Right forelimb (tissue), 1 donor: ENCODE data around the gene ZBTB17.
A peak's percentile ranks its signal among the peaks of the same experiment; 100 is the strongest.

Source experiments
- DNase-seq: peaks from one replicate; pipeline ENCODE4 v3.0.0-alpha.2; 2018

Gene ZBTB17

GRCh38 chr1:15946571-15947381 is 29.1 kb downstream of the ZBTB17 start:
- no peak for DNase-seq

GRCh38 chr1:15945832-15946448 is 30.0 kb downstream of the ZBTB17 start:
- peak; percentile 26 for DNase-seq

GRCh38 chr1:15945011-15945831 is 30.7 kb downstream of the ZBTB17 start:
- DNase-seq, result no peak

GRCh38 chr1:15944308-15945010 is 31.4 kb downstream of the ZBTB17 start:
- DNase-seq, result no peak

- DNase-seq, result no peak
Measured at GRCh38 chr1:15943992-15944307, 32.0 kb downstream of the ZBTB17 start.

GRCh38 chr1:15943328-15943991 is 32.4 kb downstream of the ZBTB17 start:
- DNase-seq, result no peak

DNA sequence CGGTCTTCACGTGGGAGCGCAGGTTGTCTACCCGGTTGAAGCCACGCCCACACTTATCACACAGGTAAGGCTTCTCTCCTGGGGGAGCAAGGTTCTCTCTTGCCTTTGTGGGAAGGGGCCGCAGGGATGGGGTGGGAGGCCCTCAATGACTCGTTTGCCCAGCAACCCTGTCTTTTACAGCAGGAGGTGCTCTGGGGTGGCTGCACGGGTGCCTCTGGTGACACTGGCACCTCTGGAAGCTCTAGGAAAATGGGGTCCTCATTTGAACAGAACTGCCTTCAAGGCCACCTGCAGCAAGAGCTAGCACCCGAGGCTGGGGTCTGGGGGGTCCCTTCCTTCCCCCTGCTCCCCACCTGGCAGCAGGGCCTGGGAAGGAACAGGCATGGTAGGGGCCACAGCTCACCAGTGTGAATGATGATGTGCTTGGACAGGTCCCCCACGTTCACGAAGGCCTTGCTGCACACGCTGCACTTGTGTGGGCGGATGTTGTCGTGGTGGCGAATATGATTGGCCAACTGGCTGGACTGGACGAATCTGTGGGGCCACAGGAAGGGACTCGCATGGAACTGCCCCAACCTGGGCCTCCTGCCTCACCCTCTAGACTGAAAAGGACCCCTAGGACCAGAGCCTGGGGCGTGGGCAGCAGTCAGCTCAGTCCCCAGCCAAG is 33.1 kb downstream of the ZBTB17 start:
- no peak for DNase-seq

GRCh38 chr1:15941899-15942660 is 33.8 kb downstream of the ZBTB17 start:
- DNase-seq, result no peak

DNA sequence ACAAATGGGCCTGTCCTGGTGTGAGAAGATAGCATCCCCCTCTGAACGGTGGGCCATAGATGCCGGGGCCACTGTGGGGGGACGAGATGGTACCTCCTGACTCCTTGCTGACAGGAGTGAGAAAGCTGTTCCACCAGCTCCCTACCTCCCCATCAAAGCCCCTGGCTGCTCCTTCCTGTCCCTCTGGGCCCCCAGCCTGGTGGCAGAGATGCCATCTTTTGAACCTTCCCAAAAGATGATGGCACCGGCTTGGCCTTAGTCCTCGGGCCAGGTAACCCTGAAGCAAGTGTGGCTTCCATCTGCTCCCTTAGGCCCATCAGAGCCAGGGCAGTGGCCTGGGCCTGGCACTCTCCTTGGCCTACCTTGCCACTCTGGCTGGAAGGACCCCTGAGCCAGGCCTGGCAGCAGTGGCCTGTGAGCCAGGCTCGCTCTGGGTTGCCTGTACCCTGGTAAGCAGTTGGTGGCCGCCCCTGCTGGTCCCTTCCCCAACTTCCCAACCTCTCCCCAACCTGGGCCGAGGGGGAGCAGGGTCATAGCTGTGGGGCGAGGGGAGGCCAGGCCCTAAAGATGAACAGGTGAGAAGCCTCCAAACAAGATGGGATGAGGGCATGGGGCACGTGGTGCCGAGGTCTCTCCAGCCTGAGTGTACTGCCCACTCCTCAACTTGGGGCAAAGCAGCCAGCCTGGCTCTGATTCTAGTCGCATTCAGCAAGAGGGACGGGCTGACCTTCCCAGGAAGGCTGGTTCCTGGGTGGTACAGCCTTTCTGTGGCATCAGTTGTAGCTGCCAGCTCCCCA is 34.7 kb downstream of the ZBTB17 start:
- DNase-seq, result no peak

DNA sequence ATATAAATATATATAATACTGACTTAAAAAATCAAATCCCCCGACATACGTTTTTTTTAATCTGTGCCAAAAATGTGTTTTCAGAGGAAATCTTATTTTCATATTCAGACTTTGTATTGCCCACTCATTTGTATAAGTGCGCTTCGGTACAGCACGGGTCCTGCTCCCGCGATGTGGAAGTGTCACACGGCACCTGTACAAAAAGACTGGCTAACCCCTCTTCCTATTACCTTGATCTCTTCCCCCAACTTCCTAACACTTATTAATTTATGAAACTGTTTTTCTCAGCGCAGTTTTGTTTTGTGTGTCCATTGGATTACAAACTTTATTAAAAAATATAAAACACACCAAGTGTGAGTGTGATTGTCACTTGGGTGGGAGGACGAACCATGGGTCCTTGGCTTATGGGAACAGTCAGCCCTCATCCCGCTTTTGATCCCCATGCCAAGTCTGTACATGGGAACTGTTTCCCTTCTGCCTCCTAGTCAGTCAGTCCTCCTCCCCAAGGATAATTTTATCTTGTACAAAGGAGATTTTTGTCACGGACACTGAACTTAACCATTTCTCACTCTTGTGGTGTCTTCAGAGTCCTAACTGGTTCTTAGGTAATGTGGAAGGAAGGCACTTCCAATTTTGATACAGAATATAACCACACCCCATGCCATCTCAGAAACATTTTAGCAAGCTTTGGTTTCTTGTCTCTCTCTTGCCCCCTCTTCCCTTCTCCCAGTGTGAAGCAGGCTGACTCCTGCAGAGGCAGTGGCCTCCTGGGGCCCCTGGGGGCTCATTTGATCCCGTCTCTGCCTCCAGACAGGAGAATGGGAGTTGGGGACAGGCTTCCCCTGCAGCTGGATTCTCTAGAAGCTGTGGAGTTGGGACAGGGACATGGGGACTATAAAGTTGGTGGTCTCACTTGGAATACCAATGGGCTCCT is 35.5 kb downstream of the ZBTB17 start:
- DNase-seq, result no peak

DNA sequence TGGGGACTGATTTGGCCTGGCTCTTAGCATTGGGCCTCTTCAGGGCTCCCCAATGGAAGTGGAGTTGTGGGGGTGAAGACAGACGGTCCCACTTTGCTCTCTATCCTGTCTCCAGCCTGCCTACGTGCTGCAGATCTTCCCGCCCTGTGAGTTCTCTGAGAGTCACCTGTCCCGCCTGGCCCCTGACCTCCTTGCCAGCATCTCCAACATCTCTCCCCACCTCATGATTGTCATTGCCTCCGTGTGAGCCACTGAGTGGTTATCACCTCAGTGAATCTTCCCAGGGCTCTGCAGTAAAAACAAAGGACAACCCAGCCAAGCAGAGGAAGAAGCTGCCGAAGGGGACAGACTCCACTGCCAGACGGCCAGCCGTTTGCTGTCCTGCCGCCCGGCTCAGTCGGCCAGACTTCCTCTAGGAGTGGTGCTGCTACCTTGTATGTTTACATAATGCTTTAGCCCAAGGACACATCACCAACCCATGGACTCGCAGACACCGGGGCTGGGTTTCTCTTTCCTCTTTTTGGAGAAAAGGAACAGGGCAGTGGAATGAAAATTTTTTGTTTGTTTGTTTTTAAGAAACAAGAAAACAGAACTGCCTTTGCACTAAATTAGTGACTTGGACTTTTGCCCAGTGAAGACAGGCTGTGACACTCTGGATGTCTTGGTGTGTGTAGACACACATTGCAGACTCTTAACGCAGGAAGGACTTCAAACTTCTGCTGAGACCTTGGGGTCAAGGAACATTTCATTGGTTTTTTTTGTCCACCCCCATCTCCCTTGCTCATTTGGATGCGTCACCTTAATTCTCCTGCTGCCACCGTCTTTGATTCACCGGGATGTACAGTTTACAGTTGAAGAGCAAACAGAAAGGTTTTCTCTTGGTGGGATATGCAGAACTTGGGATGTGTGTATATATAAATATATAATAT is 36.5 kb downstream of the ZBTB17 start:
- no peak for DNase-seq

DNA sequence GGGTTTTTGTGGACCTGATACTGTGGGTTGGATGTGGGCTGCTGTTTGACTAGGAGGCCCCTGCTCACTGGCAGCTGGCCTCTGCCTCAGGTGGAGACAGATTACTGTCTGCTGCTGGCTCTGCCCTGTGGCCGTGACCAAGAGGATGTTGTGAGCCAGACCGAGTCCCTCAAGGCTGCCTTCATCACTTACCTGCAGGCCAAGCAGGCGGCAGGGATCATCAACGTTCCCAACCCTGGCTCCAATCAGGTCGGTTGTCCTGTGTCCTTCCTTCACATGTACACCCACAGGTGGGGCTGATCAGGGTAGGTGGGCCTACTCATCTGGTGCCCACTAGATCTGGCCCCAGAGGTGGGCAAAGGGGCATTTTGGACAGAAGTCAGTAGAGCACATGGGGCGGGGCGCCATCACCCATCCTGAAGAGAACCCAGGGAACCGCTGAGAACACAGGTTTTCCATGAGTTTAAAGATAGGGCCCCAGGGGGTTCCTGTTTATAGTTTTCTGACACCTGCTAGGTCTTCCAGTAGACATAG is 37.2 kb downstream of the ZBTB17 start:
- no peak for DNase-seq

- no peak for DNase-seq
Measured at GRCh38 chr1:15937706-15938168, 38.2 kb downstream of the ZBTB17 start.

GRCh38 chr1:15937146-15937545 is 38.8 kb downstream of the ZBTB17 start:
- DNase-seq, result no peak

- DNase-seq, result no peak
Measured at GRCh38 chr1:15936025-15936424, 39.9 kb downstream of the ZBTB17 start.

- DNase-seq, result no peak
Measured at GRCh38 chr1:15935056-15935950, 40.6 kb downstream of the ZBTB17 start.
